Transverse colon (tissue), 4 donors: ENCODE results near the gene IFI35. TPM values are rescaled to one million over a fixed set of nuclear protein-coding genes. Genes with fewer than 3 reads are reported as not detected.
"Not testable (repeated sequence)": the region's sequence is repeated elsewhere in the genome, so short reads cannot be mapped to it uniquely, and the experiment has no call there.

Experiments
- DNase-seq: peaks from one replicate; pipeline ENCODE4 v3.0.0-alpha.2; 2019
- H3K27ac ChIP-seq, 4 donors: fragments of 200-600 bp; sonication (generic); 2 replicates each; pipeline ENCODE4 v1.5.1; 2016 to 2018; ENCODE audit warnings: inconsistent platforms in 4 of 4
- H3K27me3 ChIP-seq: fragments of 200-600 bp; sonication (generic); 2 replicates; pipeline ENCODE4 v1.5.1; 2017; ENCODE audit warnings: inconsistent platforms
- H3K36me3 ChIP-seq, 4 donors: fragments of 200-600 bp; sonication (generic); 2 replicates each; pipeline ENCODE4 v1.5.1; 2017 to 2019; ENCODE audit warnings: inconsistent platforms in 4 of 4
- H3K4me1 ChIP-seq, 4 donors: fragments of 200-600 bp; sonication (generic); 2 replicates each; pipeline ENCODE4 v1.5.1; 2017 to 2020; ENCODE audit warnings: inconsistent platforms in 4 of 4
- H3K4me3 ChIP-seq, 4 donors: fragments of 200-600 bp; sonication (generic); 1 replicate in 1 of 4; 2 replicates in 3 of 4; pipeline versions ENCODE4 v1.5.1 to v1.6.1; 2017 to 2019; ENCODE audit warnings: inconsistent platforms in 4 of 4
- H3K9me3 ChIP-seq, 2 donors: fragments of 200-600 bp; sonication (generic); 2 replicates each; pipeline ENCODE4 v1.5.1; 2017 to 2019; ENCODE audit warnings: inconsistent platforms in 2 of 2
- CTCF ChIP-seq, 5 experiments: fragments of 200-600 bp in 3 of 5; fragments of 450-650 bp in 2 of 5; sonication (generic) in 3 of 5; IDR thresholded peaks; 1 replicate in 2 of 5; 2 replicates in 3 of 5; pipeline ENCODE4 v1.5.1; 2016 to 2017; ENCODE audit warnings: antibody characterized with exemption in 5 of 5, inconsistent platforms in 3 of 5, mild to moderate bottlenecking in 2 of 5, moderate library complexity in 1 of 5
- EP300 ChIP-seq: sonication (generic); formaldehyde crosslinking; IDR thresholded peaks from one replicate; pipeline ENCODE4 v1.6.1; 2017; ENCODE audit warnings: antibody characterized with exemption, low read depth
- POLR2A ChIP-seq: fragments of 450-650 bp; IDR thresholded peaks from one replicate; pipeline ENCODE4 v1.6.1; 2016; ENCODE audit warnings: antibody characterized with exemption, mild to moderate bottlenecking, moderate library complexity
- POLR2AphosphoS5 ChIP-seq, 3 donors: sonication (generic); formaldehyde crosslinking; IDR thresholded peaks; one replicate each; pipeline ENCODE4 v1.6.1; 2016; ENCODE audit warnings: antibody characterized with exemption in 3 of 3
- WGBS, 2 donors: methylation state at CpG; one replicate each; pipeline ENCODE4 v1.1.5; 2018; ENCODE audit warnings: low coverage in 1 of 2; 5-methylcytosine and 5-hydroxymethylcytosine counted together
- in situ Hi-C, 4 donors: fragments of 200-750 bp; cut with MboI; loops; one replicate each; pipeline versions ENCODE4 v1.15.0 to v1.15.1; 2017; ENCODE audit warnings: low sequenced_read_pairs in 3 of 4, low pct_ligation_motif_present in 1 of 4, low pct_unique_long_range_greater_than_20kb in 1 of 4
- intact Hi-C: fragments of 100-400 bp; cut with DNase I; formaldehyde crosslinking; loops from one replicate; pipeline ENCODE4 v1.15.1; 2023; ENCODE audit warnings: low total_unique reads
- total RNA-seq, 4 donors: library from RNA; depleted of rRNA; stranded (reverse); fragments of >200 nt; gene quantifications; one replicate each; pipeline ENCODE4 v1.1.0, GENCODE V29; 2016

The IFI35 gene
- total RNA-seq, 4 donors from 2014 or later, result 11.5 to 81.1 (median 47.2) TPM

GRCh38 chr17:42971589-42971988 is 35.0 kb upstream of the IFI35 start:
- 85% methylated on average over 5 of the region's 5 CpGs; no CpG with 5 or more reads in 1 of the 2 donors for WGBS, 2 donors
- in situ Hi-C loops, result no loop called here

GRCh38 chr17:42973323-42973722 is 33.3 kb upstream of the IFI35 start:
- intact Hi-C loops, DNase-seq, H3K9me3 ChIP-seq, H3K36me3 ChIP-seq, H3K27ac ChIP-seq, H3K4me1 ChIP-seq, H3K4me3 ChIP-seq, in situ Hi-C loops, H3K27me3 ChIP-seq: not testable (repeated sequence)
- WGBS, 2 donors, result 88% methylated on average over 5 of the region's 18 CpGs; no CpG with 5 or more reads in 1 of the 2 donors

More at GRCh38 chr17:42971589-42971988, 35.0 kb upstream of the IFI35 start:
- no peak for TF ChIP-seq POLR2A
- no peak for TF ChIP-seq POLR2AphosphoS5 (IDR thresholded peaks at IDR 0.05)
- Histone ChIP-seq H3K4me3 (no peak overlapping the region), H3K36me3 (no peaks in the 10 kb centered on the region), H3K9me3 (no peaks in the 10 kb centered on the region), H3K4me1 (peaks cover 0 to 6% (median under 1%) of the 10 kb centered on the region in 4 donors), H3K27ac (no peak overlapping the region), H3K27me3 (no peaks in the 10 kb centered on the region)
- DNase-seq, result no peak
- intact Hi-C loops, result no loop called here

GRCh38 chr17:42975265-42975664 is 31.3 kb upstream of the IFI35 start:
- no peak for DNase-seq
- 47 to 83% methylated on average over 2 of the region's 2 CpGs for WGBS, 2 donors
- Histone ChIP-seq H3K4me3 (no peak overlapping the region), H3K27ac (no peak overlapping the region), H3K9me3 (no peaks in the 10 kb centered on the region), H3K4me1 (peaks cover 9 to 21% (median 16%) of the 10 kb centered on the region in 4 donors), H3K27me3 (no peaks in the 10 kb centered on the region), H3K36me3 (no peaks in the 10 kb centered on the region)
- TF ChIP-seq POLR2AphosphoS5 (IDR thresholded peaks at IDR 0.05) (no peak), CTCF (IDR thresholded peaks at IDR 0.05) (no peak), POLR2A (no peak), EP300 (no peak)
- intact Hi-C loops, result no loop called here
- in situ Hi-C loops, result no loop called here

- intact Hi-C loops, H3K27me3 ChIP-seq, H3K27ac ChIP-seq, H3K4me3 ChIP-seq, H3K9me3 ChIP-seq, DNase-seq, H3K36me3 ChIP-seq, in situ Hi-C loops: not testable (repeated sequence)
- 91 to 92% methylated on average over 9 to 16 of the region's 16 CpGs for WGBS, 2 donors
- peaks cover 9 to 21% (median 16%) of the 10 kb centered on the region in 4 donors for H3K4me1 ChIP-seq
These were observed 30.9 kb upstream of the IFI35 start for GRCh38 chr17:42975701-42976100.

GRCh38 chr17:42979511-42980273 is 26.9 kb upstream of the IFI35 start, which contains the start of gene PTGES3L:
Gene PTGES3L, minus strand, starts transcription at chr17:42980080. Its CDS starts 27 bp downstream, at chr17:42980053.
- Histone ChIP-seq H3K27me3 (no peaks in the 10 kb centered on the region), H3K9me3 (no peaks in the 10 kb centered on the region), H3K4me1 (peaks cover 14 to 43% (median 35%) of the 10 kb centered on the region in 4 donors), H3K27ac (peak within 1 kb of the TSS; percentile 92 to 99 (median 94)), H3K36me3 (no peaks in the 10 kb centered on the region), H3K4me3 (peak within 1 kb of the TSS; percentile 45 to 98 (median 81))
- 0 to 26% methylated on average over 2 to 21 of the region's 21 CpGs for WGBS, 2 donors
- intact Hi-C loops (no loop called here), in situ Hi-C loops (no loop called here)
- peak; percentile 63 for DNase-seq
- TF ChIP-seq CTCF (IDR thresholded peaks at IDR 0.05) (no peak), EP300 (no peak), POLR2AphosphoS5 (IDR thresholded peaks at IDR 0.05) (no peak), POLR2A (no peak)
